GM18499 (cell line): Measurements from ENCODE around the gene SPEM2.

Source experiments
- ATAC-seq: cut with Tn5 transposase; IDR thresholded peaks from one replicate; pipeline ENCODE4 v1.9.1; 2021; ENCODE audit warnings: moderate number of reproducible peaks; ENCODE audit not compliant: insufficient read depth, unreplicated experiment

Gene SPEM2

GRCh38 chr17:7425316-7425715 is at the start of gene SPEM2:
SPEM2 (plus strand) TSS chr17:7425616; CDS start chr17:7425689, 73 bp downstream.
- ATAC-seq: no peak

GRCh38 chr17:7379134-7379533 is 46.3 kb upstream of the SPEM2 start:
- ATAC-seq: no peak

DNA sequence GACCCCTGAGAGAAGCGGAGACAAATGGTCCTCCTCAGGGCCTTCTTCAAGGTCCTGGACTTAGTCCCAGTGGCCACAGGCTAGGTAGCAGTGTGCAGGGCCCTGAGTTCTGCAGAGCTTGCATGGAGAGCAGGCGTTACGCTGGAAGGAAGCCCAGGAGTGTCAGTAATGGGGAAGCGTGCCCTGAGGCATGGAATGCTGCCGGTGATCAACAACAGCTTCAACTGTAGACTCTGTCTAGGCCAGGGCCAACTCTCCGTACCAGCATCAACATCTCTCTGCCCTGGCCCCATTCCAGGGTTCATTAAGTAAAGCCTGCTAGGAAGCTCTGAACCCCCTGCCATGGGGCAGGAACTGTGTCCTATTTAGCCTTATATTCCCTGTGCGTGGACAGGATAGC is 45.1 kb upstream of the SPEM2 start:
- ATAC-seq: no peak

DNA sequence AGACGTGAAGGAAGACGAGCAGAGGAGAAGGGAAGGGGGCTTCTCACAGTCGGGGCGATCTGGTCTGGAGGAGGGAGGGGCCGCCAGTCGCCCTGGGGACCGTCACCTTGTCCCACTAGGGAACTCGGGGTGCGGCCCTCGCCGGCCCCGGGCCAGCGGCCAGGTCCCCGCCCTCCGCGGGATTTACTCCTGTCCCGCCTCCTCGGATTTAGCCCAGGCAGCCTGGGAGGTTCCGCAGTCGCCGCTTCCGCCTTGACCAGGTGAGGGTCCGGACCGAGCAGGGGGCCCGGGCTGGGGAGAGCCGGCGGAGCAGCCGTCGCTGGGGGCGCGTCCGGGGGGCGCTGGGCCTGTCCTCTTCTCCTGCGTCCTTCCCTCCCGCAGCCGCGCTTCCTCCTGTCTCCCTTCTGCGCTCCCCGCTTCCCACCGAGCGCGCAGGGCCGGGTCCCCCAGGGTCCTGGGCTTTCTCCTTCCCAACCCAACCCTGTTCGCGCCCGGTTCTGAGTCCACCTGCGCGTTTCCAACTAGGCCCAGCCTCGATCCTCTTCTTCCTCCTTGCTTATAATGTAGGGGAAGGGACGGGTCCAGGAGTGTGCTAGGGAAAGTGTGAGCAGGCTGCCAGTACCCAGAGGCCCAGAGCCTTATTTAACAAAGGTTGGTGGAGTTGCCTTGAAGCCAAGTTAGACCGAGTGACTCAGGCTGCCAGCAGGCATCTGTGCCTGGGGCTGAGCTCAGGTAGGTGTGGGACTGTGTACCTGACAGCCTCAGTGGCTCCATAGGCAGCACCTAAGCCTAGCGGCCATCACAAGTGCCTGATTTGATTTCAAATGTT is 44.3 kb upstream of the SPEM2 start, which contains the start of gene TNK1:
TSS of gene TNK1 (plus strand) at position 235 of the 829 bp plus-strand sequence. CDS start 1,838 bp downstream, outside the sequence.
- no peak for ATAC-seq

DNA sequence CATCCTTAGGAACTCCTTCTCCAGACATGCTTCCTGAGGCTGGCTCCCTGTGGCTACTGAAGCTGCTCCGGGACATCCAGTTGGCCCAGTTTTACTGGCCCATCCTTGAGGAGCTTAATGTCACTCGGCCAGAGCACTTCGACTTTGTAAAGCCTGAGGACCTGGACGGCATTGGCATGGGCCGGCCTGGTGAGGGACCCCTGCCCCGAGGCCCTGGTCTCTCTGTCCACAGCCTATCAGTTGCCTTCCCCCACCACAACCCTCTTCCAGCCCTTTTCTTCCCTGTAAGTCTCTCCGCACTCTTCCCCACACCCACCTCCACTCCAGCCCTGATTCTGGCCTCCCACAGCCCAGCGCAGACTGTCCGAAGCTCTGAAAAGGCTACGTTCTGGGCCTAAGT is 42.5 kb upstream of the SPEM2 start:
- ATAC-seq: no peak

GRCh38 chr17:7383371-7383741 is 42.1 kb upstream of the SPEM2 start:
- ATAC-seq: no peak

DNA sequence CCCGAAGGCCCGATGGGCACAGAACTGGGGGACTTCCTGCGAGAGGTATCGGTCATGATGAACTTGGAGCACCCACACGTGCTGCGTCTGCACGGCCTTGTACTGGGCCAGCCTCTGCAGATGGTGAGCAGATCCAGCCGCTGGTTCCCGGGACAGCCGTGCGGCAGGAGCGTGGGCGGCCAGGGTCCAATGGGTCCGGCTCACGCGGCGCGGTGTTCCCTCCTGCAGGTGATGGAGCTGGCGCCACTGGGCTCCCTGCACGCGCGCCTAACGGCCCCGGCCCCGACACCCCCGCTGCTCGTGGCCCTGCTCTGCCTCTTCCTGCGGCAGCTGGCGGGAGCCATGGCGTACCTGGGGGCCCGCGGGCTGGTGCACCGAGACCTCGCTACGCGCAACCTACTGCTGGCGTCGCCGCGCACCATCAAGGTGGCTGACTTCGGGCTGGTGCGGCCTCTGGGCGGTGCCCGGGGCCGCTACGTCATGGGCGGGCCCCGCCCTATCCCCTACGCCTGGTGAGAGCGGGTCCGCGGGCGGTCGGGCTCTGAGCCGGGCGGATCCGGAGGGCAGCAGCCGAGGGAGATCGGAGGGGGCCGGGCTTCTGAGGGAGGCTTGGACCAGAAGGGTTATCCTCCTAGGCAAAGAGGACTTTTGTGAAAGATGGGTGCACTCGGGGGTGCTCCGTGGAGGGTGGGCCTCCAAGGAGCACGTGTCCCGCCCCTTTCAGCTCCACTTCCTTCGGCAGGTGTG is 41.5 kb upstream of the SPEM2 start:
- no peak for ATAC-seq

DNA sequence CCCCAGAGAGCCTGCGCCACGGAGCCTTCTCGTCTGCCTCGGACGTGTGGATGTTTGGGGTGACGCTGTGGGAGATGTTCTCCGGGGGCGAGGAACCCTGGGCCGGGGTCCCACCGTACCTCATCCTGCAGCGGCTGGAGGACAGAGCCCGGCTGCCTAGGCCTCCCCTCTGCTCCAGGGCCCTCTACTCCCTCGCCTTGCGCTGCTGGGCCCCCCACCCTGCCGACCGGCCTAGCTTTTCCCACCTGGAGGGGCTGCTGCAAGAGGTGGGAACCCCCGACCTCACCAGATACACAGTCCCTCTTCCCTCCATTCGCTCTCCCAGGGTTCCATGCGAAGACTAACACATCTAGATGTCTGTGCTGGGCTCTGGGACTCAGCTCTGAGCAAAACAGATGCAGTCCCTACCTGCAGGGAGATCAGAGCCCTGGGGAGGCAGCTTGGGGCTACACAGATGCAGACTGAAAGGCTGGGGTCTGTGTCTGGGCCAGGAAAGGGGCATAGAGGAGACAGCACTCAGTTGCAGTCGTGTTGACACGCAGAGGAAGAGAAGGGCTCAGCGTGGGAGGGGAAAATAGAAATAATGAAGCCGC is 40.8 kb upstream of the SPEM2 start:
- ATAC-seq: no peak

GRCh38 chr17:7388856-7389255 is 36.6 kb upstream of the SPEM2 start:
- no peak for ATAC-seq

DNA sequence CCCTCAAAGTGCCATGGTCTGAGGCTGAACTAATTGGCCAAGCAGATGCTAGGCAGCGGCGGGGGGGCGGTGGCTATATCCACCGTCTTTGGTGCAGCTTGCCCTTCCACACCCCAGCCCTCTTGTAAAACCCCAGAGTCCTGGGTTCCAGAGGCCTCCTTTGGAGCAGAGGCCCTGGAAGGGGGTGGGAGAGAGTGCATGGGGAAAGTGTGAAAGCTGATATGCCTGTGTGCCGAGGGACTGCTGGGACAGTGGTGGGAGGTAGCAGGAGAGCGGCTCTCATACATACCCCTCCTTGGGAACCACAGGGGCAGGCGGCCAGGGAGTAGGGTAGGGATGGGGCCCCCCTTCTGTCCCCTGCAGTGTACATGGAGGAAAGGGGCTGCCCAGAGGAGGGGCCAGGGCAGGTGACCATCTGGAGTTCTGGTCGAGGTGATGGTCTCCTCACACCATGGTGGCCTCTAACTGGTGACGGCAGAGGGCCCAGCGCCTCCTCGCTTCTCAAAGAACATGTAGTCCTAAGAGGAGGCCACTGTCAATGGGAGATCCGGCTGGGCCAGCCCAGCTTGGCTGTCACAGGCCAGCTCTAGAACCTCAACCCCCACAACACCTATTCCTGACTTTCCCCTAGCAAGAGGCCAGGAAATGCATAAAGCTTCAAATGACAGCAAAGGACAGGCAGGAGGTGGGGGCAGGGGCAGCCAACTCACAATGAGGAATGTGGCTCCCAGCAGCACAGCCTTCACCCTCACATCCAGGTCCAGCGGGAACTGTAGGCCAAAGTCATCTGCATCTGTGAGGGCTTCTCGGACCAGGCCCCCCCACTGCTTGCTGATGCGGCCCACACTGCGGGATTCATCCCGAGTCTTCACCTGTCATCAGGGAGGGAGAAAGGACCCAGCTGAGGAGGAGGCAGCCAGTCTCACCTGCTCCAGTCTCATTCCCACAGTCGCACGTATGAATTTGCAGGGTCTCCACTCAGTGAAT is 35.2 kb upstream of the SPEM2 start:
- no peak for ATAC-seq

DNA sequence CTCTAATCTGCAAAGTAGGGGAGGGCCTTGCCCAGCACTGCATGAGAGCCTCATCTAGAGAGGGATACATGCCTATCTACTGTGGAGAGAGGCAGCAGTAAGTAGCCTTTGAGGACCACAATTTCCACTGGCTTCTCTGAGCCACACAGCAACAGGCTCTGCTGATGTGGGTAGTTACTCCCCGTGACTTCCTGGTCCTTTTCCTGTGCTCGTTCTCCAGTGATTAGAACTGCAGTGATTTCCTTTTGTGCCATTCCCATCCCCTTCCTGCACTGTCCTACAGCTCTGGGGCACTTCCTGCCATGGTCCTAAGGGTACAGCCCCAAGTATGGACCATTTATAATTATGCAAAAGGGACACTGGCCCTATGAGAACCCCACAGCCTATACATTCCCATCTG is 34.1 kb upstream of the SPEM2 start:
- ATAC-seq: no peak

- ATAC-seq: no peak
Measured at GRCh38 chr17:7392696-7393612, 32.5 kb upstream of the SPEM2 start.

GRCh38 chr17:7393613-7394451 is 31.6 kb upstream of the SPEM2 start:
- ATAC-seq: peak; percentile 28

DNA sequence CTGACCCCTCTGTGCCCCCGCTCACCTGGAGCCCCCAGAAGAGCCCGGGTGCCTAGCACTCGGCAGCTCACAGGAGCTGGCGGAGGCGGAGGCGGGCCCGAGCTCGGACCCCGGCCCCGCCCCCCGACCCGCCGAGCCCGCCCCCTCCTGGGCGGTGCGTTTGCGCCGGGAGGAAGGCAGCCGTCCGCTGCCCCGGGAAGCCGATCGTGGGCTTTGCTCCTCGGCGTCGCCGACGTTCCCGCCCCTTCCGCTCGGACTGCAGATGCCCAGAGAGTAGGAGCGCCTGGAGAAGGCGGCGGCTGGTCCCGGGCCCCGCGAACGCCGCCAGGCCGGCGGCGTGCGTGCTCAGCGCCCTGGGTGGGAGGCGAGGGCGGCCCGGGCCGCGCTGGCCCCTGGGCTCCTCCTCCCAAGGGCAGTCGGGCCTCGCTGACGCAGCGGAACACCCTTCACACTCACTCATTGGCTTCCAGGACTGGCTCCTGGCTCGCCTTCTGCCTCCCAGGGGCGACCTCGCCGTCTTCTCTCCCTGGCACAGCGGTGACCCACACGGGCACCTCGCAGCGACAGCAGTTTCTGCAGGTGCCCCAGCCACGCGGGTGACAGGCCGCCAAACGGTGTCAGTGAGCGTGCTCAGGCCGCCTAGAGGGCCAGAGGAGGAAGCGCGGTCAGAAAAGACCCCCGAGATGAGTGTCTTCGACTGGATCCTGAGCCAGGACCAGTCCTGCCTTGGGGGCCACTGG is 30.8 kb upstream of the SPEM2 start, which contains the start of gene PLSCR3:
TSS of gene PLSCR3 (minus strand) at position 74 of the 740 bp plus-strand sequence. CDS start 415 bp downstream, outside the sequence.
- ATAC-seq: peak; percentile 49

DNA sequence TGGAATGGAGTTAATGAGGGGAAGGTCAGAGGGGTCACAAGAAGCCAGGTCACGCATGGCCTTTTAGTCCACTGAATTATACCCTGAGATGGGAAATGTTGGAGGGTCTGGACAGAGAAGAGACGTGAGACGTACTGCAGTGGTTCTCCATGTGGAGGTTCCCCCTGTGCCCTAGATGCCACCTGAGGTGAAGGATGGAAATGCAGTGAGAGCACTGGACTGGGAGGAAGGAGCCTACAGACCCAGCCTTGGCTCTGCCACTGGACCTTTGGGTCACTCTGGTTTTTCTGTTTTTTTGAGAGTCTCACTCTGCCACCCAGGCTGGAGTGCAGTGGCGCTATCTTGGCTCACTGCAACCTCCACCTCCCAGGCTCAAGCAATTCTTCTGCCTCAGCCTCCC is 29.3 kb upstream of the SPEM2 start:
- ATAC-seq: no peak

DNA sequence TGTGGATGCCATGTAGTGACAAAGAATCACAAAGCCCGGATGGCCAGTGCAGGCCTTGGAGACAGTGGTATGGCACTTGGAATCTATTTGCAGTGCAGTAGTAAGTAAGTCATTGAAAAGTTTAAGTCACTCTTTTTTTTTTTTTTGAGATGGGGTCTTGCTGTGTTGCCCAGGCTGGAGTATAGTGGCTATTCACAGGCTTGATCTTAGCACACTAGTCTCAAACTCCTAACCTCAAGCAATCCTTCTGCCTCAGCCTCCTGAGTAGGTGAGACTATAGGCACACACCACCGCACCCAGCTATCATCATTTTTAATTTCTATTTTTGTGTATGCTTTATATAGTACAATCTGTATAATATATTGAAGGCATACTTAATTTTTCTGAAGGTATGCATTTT is 26.8 kb upstream of the SPEM2 start:
- ATAC-seq: no peak

- no peak for ATAC-seq
Measured at GRCh38 chr17:7403043-7403726, 22.2 kb upstream of the SPEM2 start.
